Measurements from ENCODE around the gene SH3PXD2B. TPM values are rescaled to one million over a fixed set of nuclear protein-coding genes. Genes with fewer than 3 reads are reported as not detected.

The SH3PXD2B gene
- total RNA-seq, 1 experiment from 2014 or later: 12.9 TPM

GRCh38 chr5:172358345-172358744 is 96.0 kb downstream of the SH3PXD2B start:
- H3K36me3 Mint-ChIP-seq (ENCODE audit: insufficient read depth, unreplicated experiment): peaks cover 20% of the 10 kb centered on the region
- no peak overlapping the region for H3K4me3 Mint-ChIP-seq (ENCODE audit: unreplicated experiment)
- POLR2A ChIA-PET: no interaction called here
- intact Hi-C loops (cut with micrococcal nuclease; ENCODE audit: unreplicated experiment): no loop called here
- H3K4me1 Mint-ChIP-seq (ENCODE audit: low read depth, unreplicated experiment): peaks cover 39% of the 10 kb centered on the region
- Histone ChIP-seq H3K4me1 (peaks cover 21% of the 10 kb centered on the region), H3K36me3 (ENCODE audit: control insufficient read depth, insufficient read depth, low read length) (no peaks in the 10 kb centered on the region; the same call in none of the 2 replicates), H3K27me3 (replicated peaks; ENCODE audit: control insufficient read depth, insufficient read depth, low read length) (no peaks in the 10 kb centered on the region), H3K4me3 (ENCODE audit: low read depth, low read length) (no peak overlapping the region), H3K9me3 (no peaks in the 10 kb centered on the region)
- H3K9me3 Mint-ChIP-seq (ENCODE audit: unreplicated experiment): peaks cover 7% of the 10 kb centered on the region
- peak overlapping the region; percentile 28 for H3K27ac Mint-ChIP-seq (ENCODE audit: unreplicated experiment)
- no peak for TF ChIP-seq CTCF (IDR thresholded peaks at IDR 0.05; ENCODE audit: insufficient read depth in 1 of 2, low read depth in 1 of 2, low read length in 1 of 2, severe bottlenecking in 1 of 2, unreplicated experiment in 1 of 2)
- no peaks in the 10 kb centered on the region for H3K27me3 Mint-ChIP-seq (ENCODE audit: insufficient read depth, unreplicated experiment)
- no peak for DNase-seq
- BruUV-seq (replicated peaks): no TSS peak
- CTCF ChIA-PET: interaction anchor here (0.7 kb wide), 1 partner anchor 67 kb away, joined by 3 read pairs; no protein-coding TSS in a partner anchor

GRCh38 chr5:172356527-172356926 is 97.8 kb downstream of the SH3PXD2B start:
- Mint-ChIP-seq H3K4me1 (ENCODE audit: low read depth, unreplicated experiment) (peaks cover 28% of the 10 kb centered on the region), H3K4me3 (ENCODE audit: unreplicated experiment) (no peak overlapping the region), H3K27me3 (ENCODE audit: insufficient read depth, unreplicated experiment) (no peaks in the 10 kb centered on the region), H3K27ac (ENCODE audit: unreplicated experiment) (no peak overlapping the region), H3K36me3 (ENCODE audit: insufficient read depth, unreplicated experiment) (peaks cover 25% of the 10 kb centered on the region), H3K9me3 (ENCODE audit: unreplicated experiment) (no peaks in the 10 kb centered on the region)
- intact Hi-C loops (cut with micrococcal nuclease; ENCODE audit: unreplicated experiment): no loop called here
- no peak for TF ChIP-seq CTCF (IDR thresholded peaks at IDR 0.05; ENCODE audit: insufficient read depth in 1 of 2, low read depth in 1 of 2, low read length in 1 of 2, severe bottlenecking in 1 of 2, unreplicated experiment in 1 of 2)
- ChIA-PET POLR2A (no interaction called here), CTCF (no interaction called here)
- Histone ChIP-seq H3K9me3 (no peaks in the 10 kb centered on the region), H3K27me3 (replicated peaks; ENCODE audit: control insufficient read depth, insufficient read depth, low read length) (no peaks in the 10 kb centered on the region), H3K4me1 (peaks cover 26% of the 10 kb centered on the region), H3K4me3 (ENCODE audit: low read depth, low read length) (no peak overlapping the region), H3K36me3 (ENCODE audit: control insufficient read depth, insufficient read depth, low read length) (no peaks in the 10 kb centered on the region; the same call in none of the 2 replicates)
- BruUV-seq (replicated peaks): no TSS peak
- no peak for DNase-seq

- TF ChIP-seq CTCF (IDR thresholded peaks at IDR 0.05; ENCODE audit: insufficient read depth in 1 of 2, low read depth in 1 of 2, low read length in 1 of 2, severe bottlenecking in 1 of 2, unreplicated experiment in 1 of 2): no peak
- Histone ChIP-seq H3K4me1 (peaks cover 26% of the 10 kb centered on the region), H3K36me3 (ENCODE audit: control insufficient read depth, insufficient read depth, low read length) (no peaks in the 10 kb centered on the region; the same call in none of the 2 replicates), H3K4me3 (ENCODE audit: low read depth, low read length) (no peak overlapping the region), H3K9me3 (no peaks in the 10 kb centered on the region), H3K27me3 (replicated peaks; ENCODE audit: control insufficient read depth, insufficient read depth, low read length) (no peaks in the 10 kb centered on the region)
- DNase-seq: no peak
- Mint-ChIP-seq H3K27me3 (ENCODE audit: insufficient read depth, unreplicated experiment) (no peaks in the 10 kb centered on the region), H3K27ac (ENCODE audit: unreplicated experiment) (no peak overlapping the region), H3K4me3 (ENCODE audit: unreplicated experiment) (no peak overlapping the region), H3K9me3 (ENCODE audit: unreplicated experiment) (no peaks in the 10 kb centered on the region), H3K4me1 (ENCODE audit: low read depth, unreplicated experiment) (peaks cover 24% of the 10 kb centered on the region), H3K36me3 (ENCODE audit: insufficient read depth, unreplicated experiment) (peaks cover 25% of the 10 kb centered on the region)
- CTCF ChIA-PET: no interaction called here
- no TSS peak for BruUV-seq (replicated peaks)
- intact Hi-C loops (cut with micrococcal nuclease; ENCODE audit: unreplicated experiment): no loop called here
- POLR2A ChIA-PET: no interaction called here
These were observed 98.3 kb downstream of the SH3PXD2B start for GRCh38 chr5:172356047-172356446.
